ENCODE measurements around the gene RPL3.

RPL3 gene

DNA sequence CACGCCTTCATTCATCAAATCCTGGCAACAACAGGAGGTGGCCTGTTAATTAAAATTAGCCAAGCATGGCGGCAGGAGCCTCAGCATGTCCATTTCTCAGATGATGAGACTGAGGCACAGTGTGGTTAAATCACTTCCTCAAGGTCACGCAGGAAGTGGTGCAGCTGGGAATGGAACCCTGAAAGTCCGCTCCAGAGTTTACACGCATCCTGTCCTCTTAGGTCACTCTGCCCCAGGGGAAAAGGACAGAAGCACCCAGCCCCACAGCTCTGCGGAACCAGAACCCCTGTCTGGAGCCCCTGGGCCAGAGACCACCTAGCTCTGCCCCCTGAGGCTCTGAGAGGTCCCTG is 19.6 kb downstream of the RPL3 start:
- DNase-seq (ENCODE audit: low read depth, low spot score): no peak

DNA sequence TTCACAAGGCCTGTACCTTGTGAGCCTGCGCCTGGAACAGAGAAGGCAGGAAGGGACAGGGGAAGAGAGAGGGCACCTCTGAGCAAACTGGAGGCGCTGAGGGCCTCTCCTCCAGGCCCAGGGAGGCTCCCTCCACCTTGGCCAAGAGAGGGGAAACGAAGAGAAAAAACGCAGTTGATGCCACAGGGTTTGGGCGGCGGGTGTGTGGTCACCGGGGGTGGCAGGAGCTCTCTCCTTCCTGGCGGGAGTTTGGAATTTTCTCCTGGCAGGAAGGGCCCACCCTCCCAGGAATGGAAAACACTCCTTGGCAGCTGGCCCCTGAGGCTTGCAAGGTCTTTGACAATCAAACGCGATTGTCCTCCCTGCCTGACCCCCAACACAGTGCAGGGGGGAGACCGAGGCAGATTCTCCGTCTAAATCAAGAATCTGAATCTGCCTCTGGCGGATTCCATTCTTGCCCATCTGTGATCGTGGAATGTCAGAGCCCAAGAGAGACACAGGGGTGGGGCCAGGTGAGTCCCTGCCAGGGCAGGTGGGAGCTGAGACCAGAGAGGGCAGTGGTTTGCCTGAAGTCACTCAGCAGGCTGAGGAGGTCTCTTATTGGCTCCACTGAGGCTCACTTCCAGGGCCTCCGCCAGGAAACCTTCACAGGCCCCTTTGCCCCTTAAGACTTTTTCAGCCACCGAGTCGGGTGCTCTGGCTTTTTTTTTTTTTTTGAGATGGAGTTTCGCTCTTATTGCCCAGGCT is 21.0 kb downstream of the RPL3 start:
- no peak for DNase-seq (ENCODE audit: low read depth, low spot score)

DNA sequence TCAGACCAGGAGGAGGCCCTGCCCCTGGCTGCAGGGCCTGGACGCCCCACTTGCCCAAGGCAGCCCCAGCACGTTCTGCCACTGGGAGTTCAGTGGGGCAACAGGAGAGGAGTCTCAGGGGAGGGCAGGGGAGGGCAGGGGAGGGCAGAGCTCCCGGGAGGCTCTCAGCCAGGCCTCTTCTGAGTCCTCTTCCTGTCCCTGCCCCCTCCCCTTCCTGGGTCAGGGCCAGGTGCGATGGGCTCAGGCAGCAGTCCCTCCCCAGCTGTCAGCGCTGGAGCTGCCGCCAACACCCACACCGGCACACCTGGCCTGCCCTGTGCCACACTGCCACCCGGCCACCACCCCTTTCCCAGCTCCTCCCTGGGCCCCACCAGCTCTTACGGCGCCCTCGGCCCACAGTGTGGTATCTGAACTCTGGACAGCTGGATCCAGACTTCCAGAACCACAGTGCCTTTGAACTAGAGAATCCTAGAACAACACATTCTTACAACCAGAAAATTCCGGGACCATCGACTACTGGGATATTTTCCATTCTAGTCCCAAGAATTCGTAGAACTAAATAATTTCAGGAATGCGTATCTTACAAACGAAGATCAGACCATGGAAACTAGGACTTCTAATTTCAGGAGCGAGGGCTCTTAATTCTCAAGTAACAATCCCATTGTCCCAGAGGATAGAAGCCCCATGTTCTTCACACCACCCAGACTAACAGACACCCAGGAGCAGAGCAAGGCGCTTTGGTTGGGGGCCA is 21.8 kb downstream of the RPL3 start:
- no peak for DNase-seq (ENCODE audit: low read depth, low spot score)

DNA sequence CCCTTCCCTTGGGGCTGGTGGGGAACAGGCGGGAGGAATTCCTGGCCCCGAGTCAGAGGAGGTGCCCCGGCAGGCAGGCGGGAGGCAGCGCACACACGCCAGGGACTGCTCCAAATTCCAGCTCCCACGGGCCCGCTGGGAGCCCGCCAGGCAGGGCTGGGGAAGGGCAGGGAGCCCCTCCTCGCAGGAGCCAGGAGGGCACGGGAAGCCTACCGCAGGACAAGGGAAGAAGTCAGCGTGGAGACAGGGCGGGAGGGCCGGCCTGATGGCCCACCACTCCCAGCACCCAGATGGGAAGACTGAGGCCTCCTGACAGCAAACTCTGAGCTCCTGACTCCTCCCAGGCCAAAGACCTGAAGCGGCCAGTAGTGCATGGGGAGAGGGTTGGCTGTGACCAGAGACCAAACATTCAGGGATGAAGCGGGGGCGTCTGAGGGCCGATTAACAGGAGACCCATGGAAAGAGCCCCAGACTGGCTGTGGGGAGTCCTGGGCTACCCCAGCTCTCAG is 22.4 kb downstream of the RPL3 start:
- no peak for DNase-seq (ENCODE audit: low read depth, low spot score)

DNA sequence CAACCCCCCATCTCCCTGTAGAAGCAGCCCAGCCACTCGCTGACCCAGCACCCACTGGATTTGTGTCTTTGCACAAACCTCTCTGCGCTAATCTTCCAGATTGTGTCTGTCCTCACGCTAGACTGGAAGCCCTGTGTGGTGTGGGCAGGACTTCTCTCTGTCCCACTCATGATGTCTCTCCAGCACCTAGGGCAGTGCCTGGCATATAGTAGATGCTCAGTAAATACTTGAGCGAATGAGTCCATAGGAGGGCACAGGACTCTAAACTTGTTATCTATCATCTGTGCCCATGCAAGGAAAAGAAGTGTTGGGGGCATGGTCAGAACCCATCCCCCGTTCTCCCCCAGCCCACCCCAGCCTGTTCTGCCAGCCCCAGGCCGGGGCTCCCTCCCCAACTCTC is 22.9 kb downstream of the RPL3 start:
- no peak for DNase-seq (ENCODE audit: low read depth, low spot score)

DNA sequence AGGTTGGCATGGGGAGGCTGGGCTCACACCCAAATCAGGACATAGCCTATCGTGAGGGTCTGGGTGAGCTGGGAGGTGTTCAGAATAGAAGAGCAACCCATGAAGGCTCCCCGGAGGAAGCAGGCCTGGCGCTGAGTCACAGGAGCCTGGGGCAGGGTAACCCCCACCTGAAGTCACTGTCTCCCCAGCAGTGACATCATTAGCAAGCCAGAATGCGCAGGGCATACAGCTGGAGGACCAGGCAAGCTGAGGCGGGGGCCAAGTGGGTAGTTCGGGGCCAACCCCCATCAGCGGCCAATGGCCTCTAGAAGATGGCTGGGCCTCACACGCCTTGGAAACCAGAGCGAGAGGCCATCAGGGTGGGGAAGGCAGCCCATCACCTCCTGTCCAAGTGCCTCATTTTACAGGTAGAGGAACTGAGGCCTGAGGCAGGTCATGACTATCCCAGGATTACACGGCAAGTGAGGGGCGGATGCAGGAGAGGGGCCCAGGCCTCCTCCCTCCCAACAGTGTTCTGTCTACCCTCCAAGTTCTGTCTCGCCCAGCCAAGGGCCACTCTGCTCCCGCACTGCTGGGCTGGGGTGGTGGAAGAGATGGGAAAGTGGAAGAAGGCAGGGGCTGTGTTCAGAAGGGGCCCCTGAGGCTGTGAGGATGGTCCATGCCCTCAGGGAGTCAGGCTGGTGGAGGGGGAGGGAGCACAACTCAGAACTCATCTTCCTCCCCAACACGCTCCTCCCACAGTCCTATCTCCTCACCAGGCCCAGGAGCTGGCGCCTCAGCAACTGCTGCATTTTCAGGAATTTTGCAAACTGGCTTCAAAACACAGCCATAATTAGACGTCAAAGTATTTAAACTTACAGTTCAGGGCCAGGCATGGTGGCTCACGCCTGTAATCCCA is 24.6 kb downstream of the RPL3 start:
- DNase-seq (ENCODE audit: low read depth, low spot score): no peak

DNA sequence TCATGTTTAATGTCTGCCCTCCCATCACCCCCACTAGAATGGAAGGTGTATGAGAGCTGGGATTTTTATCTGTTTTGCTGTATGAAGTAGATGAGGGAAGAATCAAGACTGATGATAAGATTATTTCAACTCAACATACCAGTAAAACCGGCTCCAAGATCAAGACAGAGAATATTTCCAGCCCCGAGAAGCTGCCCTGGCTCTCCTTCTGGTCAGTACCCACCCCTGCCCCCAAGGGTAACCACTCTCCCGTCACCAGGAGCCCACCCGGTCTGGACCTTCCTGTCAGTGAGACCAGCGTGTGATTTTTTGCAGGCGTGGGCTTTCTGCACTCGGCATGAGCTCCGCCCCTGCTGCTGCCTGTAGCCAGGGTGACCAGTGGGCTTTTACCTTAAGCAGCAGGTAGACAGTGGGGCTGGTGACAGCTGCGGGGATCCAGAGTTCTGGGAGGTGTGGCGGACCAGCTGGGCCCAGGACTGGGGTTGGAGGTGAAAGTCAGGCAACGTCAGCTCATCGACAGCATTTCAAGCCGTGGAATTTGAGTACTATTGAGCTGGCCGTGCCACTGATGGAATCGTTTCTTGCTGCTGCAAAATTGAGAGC is 25.6 kb downstream of the RPL3 start:
- DNase-seq (ENCODE audit: low read depth, low spot score): no peak

DNA sequence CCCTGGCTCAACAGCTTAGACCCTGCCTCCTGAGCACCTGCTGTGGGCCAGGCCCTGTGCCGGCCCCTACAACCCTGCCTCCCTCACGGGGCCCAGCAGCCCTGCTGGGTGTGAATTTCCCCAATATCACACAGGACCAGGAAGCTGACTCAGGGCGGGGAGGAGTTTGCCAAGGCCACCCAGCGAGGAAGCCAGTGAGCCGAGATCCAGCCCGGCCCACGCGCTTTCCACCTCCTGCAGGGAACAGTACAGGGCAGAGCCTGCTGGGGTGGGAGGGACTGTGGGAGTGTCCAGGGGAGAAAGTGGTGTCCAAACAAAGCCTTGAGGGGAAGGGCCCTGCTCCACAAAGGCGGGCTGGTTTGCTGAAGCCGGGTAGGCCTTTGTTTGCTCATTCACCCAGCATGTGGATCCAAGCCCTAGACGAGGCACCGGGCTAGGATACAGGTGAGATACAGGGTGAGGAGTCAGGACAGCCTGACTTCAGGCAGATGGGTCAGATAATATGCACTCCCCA is 26.8 kb downstream of the RPL3 start:
- DNase-seq (ENCODE audit: low read depth, low spot score): peak; percentile 89

DNA sequence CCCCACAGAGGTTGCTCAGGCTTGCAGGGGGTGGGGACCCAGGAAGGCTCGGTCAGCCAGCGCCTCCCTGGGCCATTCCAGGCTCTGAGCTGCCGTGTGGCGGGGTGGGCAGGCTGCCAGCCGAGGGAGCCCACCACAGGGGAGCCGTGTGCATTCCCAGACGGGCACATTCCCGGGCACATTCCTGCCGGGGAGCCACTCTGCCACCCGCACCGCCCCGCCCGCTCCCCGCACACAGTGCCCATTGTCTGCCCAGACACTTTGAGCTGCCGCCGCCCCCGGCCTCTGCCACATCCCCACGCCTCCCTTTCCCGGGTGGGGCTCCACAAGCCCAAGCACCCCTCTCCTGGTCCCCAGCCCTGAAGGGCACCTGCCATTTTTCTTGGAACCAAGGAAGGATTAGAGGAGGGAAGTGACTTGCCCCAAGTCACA is 27.4 kb downstream of the RPL3 start:
- no peak for DNase-seq (ENCODE audit: low read depth, low spot score)

DNA sequence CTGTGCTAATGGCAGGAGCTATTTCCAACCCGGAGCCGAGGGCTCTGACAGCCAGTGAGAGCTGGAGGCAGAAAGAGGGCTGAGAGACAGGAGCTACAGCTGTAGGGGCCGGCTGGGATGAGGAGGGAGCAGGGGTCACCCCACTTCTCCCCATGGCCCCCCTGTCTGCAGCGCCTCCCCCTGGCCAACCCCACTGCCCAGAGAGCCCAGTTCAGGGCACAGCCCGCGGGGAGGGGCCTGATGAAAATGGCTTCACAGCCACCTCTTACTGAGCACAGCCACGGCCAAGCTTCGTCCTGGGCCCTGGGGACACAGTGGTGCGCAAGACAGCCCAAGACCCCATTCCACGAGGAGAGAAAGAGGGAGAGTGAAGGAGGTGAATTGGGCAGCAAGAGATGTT is 27.9 kb downstream of the RPL3 start:
- DNase-seq (ENCODE audit: low read depth, low spot score): no peak

DNA sequence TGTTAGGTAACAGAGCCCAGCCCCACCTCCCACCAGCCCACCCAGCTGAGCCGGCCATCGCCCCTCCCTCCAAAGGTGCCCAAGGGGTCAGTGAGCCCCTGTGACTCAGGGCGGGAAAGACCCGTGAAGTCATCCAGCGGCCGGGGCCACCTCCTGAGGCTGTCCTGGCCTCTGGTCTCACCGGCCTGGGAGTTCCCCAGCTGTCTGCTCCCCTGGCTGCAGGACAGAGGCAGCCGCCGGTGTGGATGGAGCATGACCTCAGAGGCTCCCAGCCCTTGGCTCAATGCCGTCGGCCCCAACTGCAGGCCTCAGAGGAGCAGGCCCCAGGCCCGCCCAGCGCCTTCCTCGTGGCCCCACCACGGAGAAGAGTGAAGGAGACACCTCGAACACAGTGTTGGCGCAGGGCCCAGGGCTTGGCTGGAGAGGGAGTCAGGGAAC is 28.7 kb downstream of the RPL3 start:
- no peak for DNase-seq (ENCODE audit: low read depth, low spot score)

DNA sequence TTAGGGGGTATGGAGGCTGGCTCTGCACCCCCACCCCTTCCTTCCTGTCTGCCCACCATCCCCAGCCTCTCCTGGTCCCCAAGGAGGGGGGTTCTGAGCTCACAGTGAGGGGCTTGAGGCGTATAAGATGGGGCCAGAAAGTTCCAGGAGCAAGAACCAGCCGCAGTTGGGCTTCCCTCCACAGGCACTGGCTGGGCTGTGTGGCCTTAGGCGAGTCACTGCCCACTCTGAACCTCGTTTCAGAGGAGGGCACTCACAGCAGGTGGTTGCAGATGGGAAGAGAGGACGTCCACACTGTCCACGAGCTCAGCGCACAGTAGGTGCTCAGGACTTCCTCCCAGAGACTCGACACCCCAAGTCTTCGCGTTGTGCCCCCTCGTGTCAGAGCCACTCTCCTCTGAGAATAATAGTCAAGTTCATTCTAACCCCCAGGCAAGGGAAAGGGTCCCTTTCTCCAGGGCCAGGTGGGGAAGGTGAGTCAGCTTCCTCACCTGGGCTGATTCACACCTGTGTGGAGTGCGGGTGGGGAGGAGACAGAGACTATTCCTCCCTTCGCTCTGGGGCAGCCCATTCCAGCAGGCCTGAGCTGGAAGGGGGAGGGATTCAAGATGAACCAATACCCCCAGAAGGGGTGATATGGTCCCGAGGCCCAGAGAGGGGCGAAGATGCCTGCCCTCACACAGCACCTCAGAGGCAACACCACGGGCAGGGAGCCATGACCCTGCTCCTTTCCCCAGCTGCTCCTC is 29.3 kb downstream of the RPL3 start:
- no peak for DNase-seq (ENCODE audit: low read depth, low spot score)

DNA sequence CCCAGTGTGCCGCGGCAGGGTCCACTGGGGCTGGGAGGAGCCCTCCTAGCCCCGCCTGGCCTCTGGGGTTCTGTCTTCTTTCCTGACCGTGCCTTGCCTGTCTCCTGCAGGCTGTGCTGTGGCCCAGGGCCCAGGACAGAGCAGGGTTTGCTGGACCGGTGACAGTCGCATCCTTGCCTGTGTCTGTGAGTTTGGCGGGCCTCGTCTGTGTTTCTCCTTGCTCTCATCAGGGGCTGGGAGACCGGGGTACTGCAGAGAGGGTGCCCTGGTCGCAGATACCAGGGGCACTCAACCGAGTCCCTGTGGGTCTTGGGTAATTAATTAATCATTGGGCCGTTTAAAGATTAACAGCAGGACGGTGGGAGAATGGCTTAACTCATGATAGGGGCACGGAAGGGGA is 29.9 kb downstream of the RPL3 start:
- DNase-seq (ENCODE audit: low read depth, low spot score): no peak

DNA sequence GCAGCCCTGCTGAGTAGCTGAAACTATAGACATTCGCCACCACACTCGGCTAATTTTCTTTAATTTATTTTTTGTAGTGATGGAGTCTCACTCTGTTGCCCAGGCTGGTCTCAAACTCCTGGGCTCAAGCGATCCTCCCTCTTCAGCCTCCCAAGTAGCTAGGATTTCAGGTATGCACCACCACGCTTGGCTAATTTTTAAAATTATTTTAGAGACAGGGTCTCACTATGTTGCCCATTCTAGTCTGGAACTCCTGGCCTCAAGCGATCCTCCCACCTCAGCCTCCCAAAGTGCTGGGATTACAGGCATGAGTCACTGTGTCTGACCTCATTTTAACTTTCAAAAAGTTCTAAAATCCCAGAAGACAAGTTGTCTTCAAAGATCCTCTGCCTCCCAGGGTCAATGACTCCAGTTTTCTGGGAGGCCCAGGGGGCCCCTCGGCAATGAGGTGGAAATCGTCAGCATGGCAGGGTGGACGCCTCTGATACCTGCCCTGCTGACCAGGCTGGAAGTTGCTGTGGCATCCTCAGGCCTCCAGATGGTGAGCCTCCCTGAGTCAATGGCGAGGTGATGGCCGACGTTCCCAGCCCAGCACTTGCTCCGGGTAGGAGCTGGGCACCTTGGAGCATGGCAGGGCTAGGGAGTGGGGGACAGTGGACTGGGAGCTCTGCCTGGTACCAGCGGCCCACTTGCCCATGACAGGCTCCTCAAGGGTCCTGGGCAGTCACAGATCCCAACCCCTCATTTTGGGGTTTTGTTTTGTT is 31.1 kb downstream of the RPL3 start:
- DNase-seq (ENCODE audit: low read depth, low spot score): no peak

DNA sequence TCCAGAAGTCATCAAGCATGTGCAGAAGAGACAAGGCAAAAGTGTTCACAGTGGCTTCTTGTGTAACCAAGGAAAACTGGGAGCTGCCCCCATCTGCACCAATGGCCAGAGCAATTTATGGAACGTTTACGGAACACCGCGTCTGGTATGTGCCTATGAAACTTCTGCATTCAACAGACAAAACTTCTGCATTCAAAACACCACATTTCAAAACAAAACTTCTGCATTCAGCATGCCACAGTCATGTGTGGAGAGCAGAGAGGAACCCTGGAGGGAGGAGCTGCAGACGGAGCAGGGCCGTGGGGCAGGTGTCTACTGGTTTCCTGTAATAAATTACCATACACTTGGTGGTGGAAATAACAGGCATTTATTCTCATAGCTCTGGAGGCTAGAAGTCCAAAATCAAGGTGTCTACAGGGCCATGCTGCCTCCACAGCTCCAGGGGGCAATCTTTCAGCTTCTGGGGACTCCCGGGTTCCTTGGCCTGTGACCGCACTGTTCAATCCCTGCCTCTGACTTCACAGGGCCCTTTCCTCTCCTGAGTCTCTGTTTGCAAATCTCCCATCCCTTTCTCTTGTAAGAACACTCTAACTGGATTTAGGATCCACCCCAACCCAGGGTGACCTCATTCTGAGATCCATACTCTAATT is 32.2 kb downstream of the RPL3 start:
- DNase-seq (ENCODE audit: low read depth, low spot score): no peak

DNA sequence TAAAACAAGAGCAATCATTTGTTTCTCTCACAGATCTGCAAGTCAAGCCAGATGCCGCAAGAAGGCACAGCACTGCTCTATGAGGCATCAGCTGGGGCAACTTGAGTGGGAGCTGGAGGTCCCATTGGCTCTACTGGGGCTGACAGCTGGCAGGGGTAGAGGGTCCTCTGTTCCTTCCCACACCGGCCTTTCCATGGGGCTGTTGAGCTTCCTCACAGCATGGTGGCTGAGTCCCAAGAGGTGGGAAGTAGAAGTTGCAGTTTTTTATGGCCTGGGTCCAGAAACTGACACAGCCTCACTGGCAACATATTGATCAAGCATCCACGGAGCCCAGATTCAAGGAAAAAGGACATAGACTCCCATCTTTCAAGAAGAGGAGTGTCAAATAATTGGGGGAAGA is 34.4 kb downstream of the RPL3 start:
- no peak for DNase-seq (ENCODE audit: low read depth, low spot score)

DNA sequence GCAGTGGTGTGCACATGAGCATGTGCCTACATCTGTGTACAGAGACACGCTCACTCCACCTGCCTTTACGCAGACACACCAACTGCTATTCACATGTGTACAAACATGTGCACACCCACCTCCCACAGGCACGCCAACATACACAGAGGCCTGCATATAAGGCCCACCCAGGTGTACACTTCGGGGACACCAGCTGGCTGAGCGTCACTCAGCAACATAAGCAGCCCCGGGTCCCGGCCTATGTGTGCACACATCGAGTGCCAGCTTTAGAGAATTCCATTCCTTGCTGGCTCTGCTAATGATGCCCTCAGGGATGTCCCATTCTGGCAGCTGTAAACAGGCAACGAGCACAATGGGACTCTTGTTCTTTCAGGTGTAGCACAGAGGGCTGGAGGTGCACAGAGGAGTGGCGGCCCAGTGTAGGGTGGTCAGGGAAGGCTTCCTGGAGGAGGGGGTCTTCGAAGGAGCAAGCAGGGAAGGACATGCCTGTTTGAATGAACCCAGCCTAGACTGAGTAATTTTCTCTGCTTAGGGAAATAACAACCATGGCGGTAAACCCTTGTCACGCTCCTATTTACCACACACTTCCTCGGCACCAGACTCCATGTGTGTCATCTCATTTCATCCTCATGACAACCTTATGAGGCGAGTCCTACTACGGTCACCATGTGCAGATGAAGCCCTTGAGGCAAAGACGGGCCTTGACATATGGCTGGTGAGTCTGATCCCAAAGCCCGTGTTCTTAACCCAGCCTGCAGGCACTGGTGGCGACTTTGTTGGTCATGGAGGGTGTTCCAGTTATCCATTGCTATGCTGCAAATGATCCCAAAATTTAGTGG is 35.1 kb downstream of the RPL3 start:
- no peak for DNase-seq (ENCODE audit: low read depth, low spot score)

DNA sequence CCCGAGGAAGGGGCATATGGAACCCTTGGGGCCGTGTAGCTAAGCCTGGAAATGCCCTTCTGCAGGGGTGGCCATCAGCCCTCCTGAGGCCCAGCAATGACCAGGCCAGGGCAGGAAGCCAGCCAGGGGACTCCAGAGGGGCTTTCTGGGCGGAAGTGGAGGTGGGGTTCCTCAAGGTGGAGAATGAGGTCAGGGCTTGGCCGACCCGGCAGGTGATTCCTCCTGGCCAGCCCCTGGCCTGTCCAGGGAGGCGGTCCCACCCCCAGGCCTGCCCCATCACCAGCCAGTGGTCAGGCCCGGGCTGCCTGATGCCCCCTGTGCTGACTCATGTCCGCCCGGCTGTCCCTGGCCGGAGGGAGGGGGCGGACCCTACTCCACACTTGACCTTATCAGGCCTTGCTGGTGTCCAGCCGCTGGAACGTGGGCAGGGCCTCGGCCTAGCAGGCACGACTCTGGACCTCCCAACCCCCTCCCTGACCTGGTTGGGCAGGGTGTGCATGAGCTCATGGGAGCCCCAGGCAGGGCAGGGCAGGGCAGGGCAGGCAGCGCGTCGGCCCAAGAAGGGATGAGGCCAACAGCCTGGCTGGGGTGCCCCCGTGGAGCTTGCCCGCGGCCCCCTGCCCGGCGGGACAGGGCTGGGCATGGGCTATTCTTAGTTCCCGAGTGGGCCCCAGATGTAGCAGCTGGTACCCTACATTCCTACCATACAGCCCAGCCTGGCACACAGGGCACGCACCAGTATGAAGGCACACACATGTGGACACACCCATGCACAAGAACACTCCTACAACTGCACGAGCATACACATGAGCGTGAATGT is 35.9 kb downstream of the RPL3 start:
- no peak for DNase-seq (ENCODE audit: low read depth, low spot score)

All from brain pericyte (primary cell).